ENCODE data around the gene PRSS33. TPM values are rescaled to one million over a fixed set of nuclear protein-coding genes. Genes with fewer than 3 reads are reported as not detected.

The PRSS33 gene
- total RNA-seq, 3 donors from 2014 or later, result 0.13 to 0.32 TPM; not detected in 1

DNA sequence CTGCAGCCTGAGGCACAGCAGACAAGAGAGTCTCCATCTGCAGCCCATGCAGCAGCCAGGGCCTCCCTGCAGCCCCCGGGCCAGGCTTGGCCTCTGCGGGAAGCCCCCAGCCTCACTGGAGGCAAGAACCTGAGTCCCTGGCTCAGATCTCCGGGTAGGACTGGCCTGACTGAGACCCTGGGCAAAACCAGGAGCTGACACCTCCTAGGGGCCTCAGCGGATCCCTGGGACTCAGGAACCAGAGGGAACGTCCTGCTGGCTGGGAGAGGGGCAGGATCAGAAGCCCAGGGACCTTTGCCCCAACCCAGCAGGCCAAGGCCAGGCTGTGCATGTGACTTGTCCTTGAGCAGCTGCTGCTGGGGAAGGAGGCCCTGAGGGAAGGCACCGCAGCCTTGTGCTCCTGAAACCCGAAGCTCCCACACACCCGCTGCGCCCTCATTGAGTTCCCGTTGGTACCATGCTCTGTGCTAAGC lies 28.0 kb upstream of the PRSS33 start:
- H3K27me3 Mint-ChIP-seq (ENCODE audit: low read depth), result peaks cover 9% of the 10 kb centered on the region
- no peaks in the 10 kb centered on the region for H3K36me3 Mint-ChIP-seq (ENCODE audit: insufficient read depth)
- no peak overlapping the region for H3K4me3 Mint-ChIP-seq
- H3K9me3 Mint-ChIP-seq, result no peaks in the 10 kb centered on the region
- DNase-seq (no peak), ATAC-seq (no peak)
- H3K4me1 Mint-ChIP-seq (ENCODE audit: low read depth), result no peaks in the 10 kb centered on the region

- ATAC-seq (no peak), DNase-seq (no peak)
- H3K4me3 Mint-ChIP-seq, result no peak overlapping the region
Observed at GRCh38 chr16:2814551-2815298, 27.4 kb upstream of the PRSS33 start.

GRCh38 chr16:2813771-2814221 lies 26.4 kb upstream of the PRSS33 start:
- Mint-ChIP-seq H3K36me3 (ENCODE audit: insufficient read depth) (no peaks in the 10 kb centered on the region), H3K9me3 (no peaks in the 10 kb centered on the region), H3K4me1 (ENCODE audit: low read depth) (no peaks in the 10 kb centered on the region), H3K27me3 (ENCODE audit: low read depth) (peaks cover 11% of the 10 kb centered on the region), H3K4me3 (no peak overlapping the region)
- DNase-seq, result no peak
- no peak for ATAC-seq

More at GRCh38 chr16:2814551-2815298, 27.4 kb upstream of the PRSS33 start:
- no peaks in the 10 kb centered on the region for H3K36me3 Mint-ChIP-seq (ENCODE audit: insufficient read depth)
- H3K27me3 Mint-ChIP-seq (ENCODE audit: low read depth), result peaks cover 12% of the 10 kb centered on the region
- H3K9me3 Mint-ChIP-seq, result no peaks in the 10 kb centered on the region
- no peaks in the 10 kb centered on the region for H3K4me1 Mint-ChIP-seq (ENCODE audit: low read depth)

GRCh38 chr16:2811703-2812471 lies 24.5 kb upstream of the PRSS33 start:
- peaks cover 18% of the 10 kb centered on the region for H3K27me3 Mint-ChIP-seq (ENCODE audit: low read depth)
- H3K4me1 Mint-ChIP-seq (ENCODE audit: low read depth), result no peaks in the 10 kb centered on the region
- ATAC-seq, result no peak
- no peaks in the 10 kb centered on the region for H3K9me3 Mint-ChIP-seq
- no peaks in the 10 kb centered on the region for H3K36me3 Mint-ChIP-seq (ENCODE audit: insufficient read depth)
- H3K4me3 Mint-ChIP-seq, result no peak overlapping the region
- DNase-seq, result no peak

GRCh38 chr16:2810651-2811050 lies 23.3 kb upstream of the PRSS33 start:
- H3K4me1 Mint-ChIP-seq (ENCODE audit: low read depth), result no peaks in the 10 kb centered on the region
- ATAC-seq (no peak), DNase-seq (no peak)
- peaks cover 23% of the 10 kb centered on the region for H3K27me3 Mint-ChIP-seq (ENCODE audit: low read depth)
- H3K4me3 Mint-ChIP-seq, result no peak overlapping the region
- H3K9me3 Mint-ChIP-seq, result no peaks in the 10 kb centered on the region
- H3K36me3 Mint-ChIP-seq (ENCODE audit: insufficient read depth), result no peaks in the 10 kb centered on the region

- Mint-ChIP-seq H3K4me1 (ENCODE audit: low read depth) (no peaks in the 10 kb centered on the region), H3K36me3 (ENCODE audit: insufficient read depth) (no peaks in the 10 kb centered on the region), H3K4me3 (no peak overlapping the region), H3K9me3 (no peaks in the 10 kb centered on the region), H3K27me3 (ENCODE audit: low read depth) (peaks cover 24% of the 10 kb centered on the region)
- DNase-seq (no peak), ATAC-seq (no peak)
Observed at GRCh38 chr16:2809149-2809760, 21.9 kb upstream of the PRSS33 start.

GRCh38 chr16:2808181-2808580 lies 20.8 kb upstream of the PRSS33 start:
- Mint-ChIP-seq H3K4me1 (ENCODE audit: low read depth) (no peaks in the 10 kb centered on the region), H3K27me3 (ENCODE audit: low read depth) (peaks cover 23% of the 10 kb centered on the region), H3K4me3 (no peak overlapping the region), H3K36me3 (ENCODE audit: insufficient read depth) (no peaks in the 10 kb centered on the region), H3K9me3 (peaks cover 8% of the 10 kb centered on the region)
- DNase-seq (no peak), ATAC-seq (no peak)

DNA sequence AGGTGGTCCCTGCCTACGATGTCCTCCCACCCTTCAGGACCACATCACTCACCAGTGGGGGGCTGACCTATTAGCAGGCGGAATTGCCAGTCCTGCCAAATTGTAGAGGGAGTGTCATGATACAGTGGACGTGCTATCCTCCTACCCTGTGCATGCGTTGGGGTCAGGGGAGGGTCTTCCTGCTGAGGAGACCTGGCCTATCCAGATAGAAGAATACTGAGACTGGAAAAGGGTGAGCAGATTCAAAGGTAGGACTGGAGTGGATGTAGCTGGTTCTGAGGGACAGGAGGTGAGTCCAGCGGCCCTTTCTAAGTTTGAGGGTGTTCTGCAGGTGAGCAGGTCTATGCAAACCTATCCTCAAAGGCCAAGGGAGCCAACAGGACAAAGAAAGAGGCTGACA lies 18.9 kb upstream of the PRSS33 start:
- Mint-ChIP-seq H3K9me3 (peaks cover 12% of the 10 kb centered on the region), H3K36me3 (ENCODE audit: insufficient read depth) (no peaks in the 10 kb centered on the region), H3K4me1 (ENCODE audit: low read depth) (no peaks in the 10 kb centered on the region), H3K4me3 (no peak overlapping the region), H3K27me3 (ENCODE audit: low read depth) (peaks cover 19% of the 10 kb centered on the region)
- ATAC-seq, result no peak
- no peak for DNase-seq

DNA sequence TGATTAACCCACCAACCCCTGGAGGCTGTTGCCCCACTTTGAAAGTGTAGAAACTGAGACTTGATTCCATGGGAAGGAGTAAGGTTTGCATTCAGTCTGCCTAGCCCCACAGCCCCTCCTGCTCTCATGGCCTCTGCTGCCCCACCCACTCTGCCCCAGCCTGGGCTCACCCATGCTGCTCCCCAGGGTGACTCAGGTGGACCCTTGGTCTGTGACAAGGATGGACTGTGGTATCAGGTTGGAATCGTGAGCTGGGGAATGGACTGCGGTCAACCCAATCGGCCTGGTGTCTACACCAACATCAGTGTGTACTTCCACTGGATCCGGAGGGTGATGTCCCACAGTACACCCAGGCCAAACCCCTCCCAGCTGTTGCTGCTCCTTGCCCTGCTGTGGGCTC lies 17.4 kb upstream of the PRSS33 start:
- H3K9me3 Mint-ChIP-seq, result peaks cover 12% of the 10 kb centered on the region
- H3K4me1 Mint-ChIP-seq (ENCODE audit: low read depth), result no peaks in the 10 kb centered on the region
- no peak overlapping the region for H3K4me3 Mint-ChIP-seq
- peaks cover 14% of the 10 kb centered on the region for H3K27me3 Mint-ChIP-seq (ENCODE audit: low read depth)
- H3K36me3 Mint-ChIP-seq (ENCODE audit: insufficient read depth), result no peaks in the 10 kb centered on the region
- DNase-seq, result no peak
- ATAC-seq, result no peak

DNA sequence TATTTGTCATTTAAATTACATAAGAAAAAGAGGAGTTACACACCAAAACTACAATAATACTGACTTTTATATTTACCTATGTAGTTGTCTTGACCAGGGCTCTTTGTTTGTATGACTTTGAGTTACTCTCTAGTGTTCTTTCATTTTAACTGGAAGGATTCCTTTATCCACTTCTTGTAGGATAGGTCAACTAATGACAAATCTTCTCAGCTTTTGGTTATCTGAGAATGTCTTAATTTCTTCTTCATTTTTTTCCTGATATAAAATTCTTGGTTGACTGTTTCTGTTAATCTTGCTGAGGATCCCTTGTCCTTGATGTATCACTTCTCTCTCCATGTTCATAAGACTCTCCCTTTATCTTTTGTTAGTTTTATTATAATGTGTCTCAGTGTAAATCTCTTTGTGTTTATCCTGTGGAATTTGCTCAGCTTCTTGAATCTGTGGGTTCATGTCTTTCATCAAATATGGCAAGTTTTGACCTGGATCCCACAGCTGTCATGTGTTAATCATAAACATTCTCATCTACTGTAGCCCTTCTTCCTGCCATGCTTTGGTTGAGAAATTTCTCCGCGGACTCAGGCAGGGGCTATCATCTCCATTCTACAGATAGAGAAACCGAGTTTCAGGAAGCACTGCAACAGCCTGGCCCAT lies 16.3 kb upstream of the PRSS33 start:
- ATAC-seq (no peak), DNase-seq (no peak)
- Mint-ChIP-seq H3K9me3 (peaks cover 12% of the 10 kb centered on the region), H3K4me1 (ENCODE audit: low read depth) (no peaks in the 10 kb centered on the region), H3K27me3 (ENCODE audit: low read depth) (peaks cover 14% of the 10 kb centered on the region), H3K4me3 (no peak overlapping the region), H3K36me3 (ENCODE audit: insufficient read depth) (no peaks in the 10 kb centered on the region)

- Mint-ChIP-seq H3K4me3 (no peak overlapping the region), H3K27me3 (ENCODE audit: low read depth) (peaks cover 3% of the 10 kb centered on the region), H3K9me3 (peaks cover 12% of the 10 kb centered on the region), H3K36me3 (ENCODE audit: insufficient read depth) (no peaks in the 10 kb centered on the region), H3K4me1 (ENCODE audit: low read depth) (no peaks in the 10 kb centered on the region)
- DNase-seq (no peak), ATAC-seq (no peak)
Observed at GRCh38 chr16:2799859-2800226, 12.5 kb upstream of the PRSS33 start.

- ATAC-seq, result no peak
- H3K4me1 Mint-ChIP-seq (ENCODE audit: low read depth), result no peaks in the 10 kb centered on the region
- no peak for DNase-seq
- peaks cover 12% of the 10 kb centered on the region for H3K9me3 Mint-ChIP-seq
- no peaks in the 10 kb centered on the region for H3K36me3 Mint-ChIP-seq (ENCODE audit: insufficient read depth)
- H3K27me3 Mint-ChIP-seq (ENCODE audit: low read depth), result peaks cover 8% of the 10 kb centered on the region
- no peak overlapping the region for H3K4me3 Mint-ChIP-seq
Observed at GRCh38 chr16:2799205-2799858, 12.0 kb upstream of the PRSS33 start.

- Mint-ChIP-seq H3K27me3 (ENCODE audit: low read depth) (peaks cover 8% of the 10 kb centered on the region), H3K4me1 (ENCODE audit: low read depth) (no peaks in the 10 kb centered on the region), H3K4me3 (no peak overlapping the region), H3K9me3 (peaks cover 10% of the 10 kb centered on the region), H3K36me3 (ENCODE audit: insufficient read depth) (no peaks in the 10 kb centered on the region)
- ATAC-seq (no peak), DNase-seq (no peak)
Observed at GRCh38 chr16:2798723-2799204, 11.4 kb upstream of the PRSS33 start.
